Myometrial cell (primary cell): Measurements from ENCODE around the gene FYN. TPM values are rescaled to one million over a fixed set of nuclear protein-coding genes. Genes with fewer than 3 reads are reported as not detected.

Experiments used
- total RNA-seq: library from RNA; depleted of rRNA; stranded (reverse); fragments of >200 nt; gene quantifications from 2 replicates; pipeline ENCODE4 v1.2.3, GENCODE V29; 2015

FYN gene
- 37.7 and 49.6 TPM in 2 replicates for total RNA-seq

GRCh38 chr6:111873178-111874024, at the start of gene FYN:
Gene FYN (minus strand): TSS chr6:111873452. CDS start chr6:111720051, 153,401 bp downstream.

Other genes with a start within 250 kb of the FYN start
- not detected in 2 replicates for gene CCN6, start 180.7 kb upstream of the FYN start, total RNA-seq
- gene TUBE1, start 214.0 kb upstream of the FYN start, total RNA-seq, result 21.0 and 26.1 TPM in 2 replicates
- gene FAM229B, start 214.1 kb upstream of the FYN start, total RNA-seq, result 12.4 and 18.2 TPM in 2 replicates